GM12878 (cell line): ENCODE results near the gene ETV6. TPM values are rescaled to one million over a fixed set of nuclear protein-coding genes. Genes with fewer than 3 reads are reported as not detected.

Experiments used
- ATAC-seq: fragments of 200-7000 bp; cut with Tn5 transposase; 3 replicates; pipeline ENCODE4 v1.9.1; 2020; ENCODE audit warnings: mild to moderate bottlenecking, moderate library complexity
- BruUV-seq: library from RNA; stranded (reverse); fragments of 400-500 nt; replicated peaks from 2 replicates; lab custom pipeline; 2021; lab: Mats Ljungman, UMichigan
- CTCF ChIA-PET: fragments of 300-600 bp; sonication (Branson Sonifier 250); formaldehyde crosslinking; extraction: SDS; loops from one replicate; lab custom pipeline; 2021; ENCODE audit warnings: inconsistent platforms; lab: Yijun Ruan, JAX
- POLR2A ChIA-PET: fragments of 350-600 bp; formaldehyde crosslinking; extraction: SDS; loops from one replicate; lab custom pipeline; 2021; ENCODE audit warnings: inconsistent platforms; lab: Charles Lee
- RAD21 ChIA-PET: fragments of 300-600 bp; sonication (Branson Sonifier 250); formaldehyde crosslinking; loops from one replicate; lab custom pipeline; 2023; ENCODE audit warnings: antibody characterized with exemption; ENCODE audit not compliant: unreplicated experiment; lab: Charles Lee
- SMC1A ChIA-PET: fragments of 300-600 bp; sonication (Branson Sonifier 250); formaldehyde crosslinking; loops from one replicate; lab custom pipeline; 2023; ENCODE audit not compliant: unreplicated experiment, uncharacterized antibody; lab: Charles Lee
- DNase-seq: peaks from one replicate; pipeline ENCODE4 v3.0.0-alpha.2; 2011; ENCODE audit warnings: low read depth, low spot score
- FAIRE-seq: peaks from 3 replicates; lab custom pipeline; 2011; peaks lifted over from hg19 to GRCh38; lab: Jason Lieb, UNC
- H2AFZ ChIP-seq: 2 replicates; pipeline ENCODE4 v1.6.0; 2011; ENCODE audit warnings: low read depth, low read length, control low read depth; ENCODE audit not compliant: control insufficient read depth
- H3K27ac ChIP-seq: 2 replicates; pipeline ENCODE4 v1.5.1; 2011; ENCODE audit warnings: control low read depth; ENCODE audit not compliant: control insufficient read depth, insufficient read depth
- H3K27me3 ChIP-seq, 2 experiments: replicated peaks in 1 of 2; 2 replicates each; pipeline versions ENCODE4 v1.6.0 to v1.6.1; 2011; ENCODE audit warnings: low read length in 1 of 2; ENCODE audit not compliant: control insufficient read depth in 2 of 2, insufficient read depth in 2 of 2
- H3K36me3 ChIP-seq, 2 experiments: 2 replicates each; pipeline ENCODE4 v1.5.1; 2011; ENCODE audit warnings: low read length in 1 of 2; ENCODE audit not compliant: control insufficient read depth in 2 of 2, insufficient read depth in 2 of 2
- H3K4me1 ChIP-seq: 2 replicates; pipeline ENCODE4 v1.6.1; 2011; ENCODE audit warnings: mild to moderate bottlenecking, low read length, moderate library complexity, mixed read lengths; ENCODE audit not compliant: control insufficient read depth, insufficient read depth
- H3K4me2 ChIP-seq: 2 replicates; pipeline ENCODE4 v1.6.0; 2011; ENCODE audit warnings: control low read depth; ENCODE audit not compliant: control insufficient read depth, insufficient read depth
- H3K4me3 ChIP-seq: fragments of 200-600 bp; sonication (generic); 2 replicates; pipeline ENCODE4 v1.5.1; 2016
- H3K79me2 ChIP-seq: 2 replicates; pipeline ENCODE4 v1.6.0; 2011; ENCODE audit warnings: low read length; ENCODE audit not compliant: control insufficient read depth, insufficient read depth
- H3K9ac ChIP-seq: 2 replicates; pipeline ENCODE4 v1.8.0; 2011; ENCODE audit warnings: low read length, control low read depth, mixed read lengths; ENCODE audit not compliant: control insufficient read depth, insufficient read depth
- H3K9me3 ChIP-seq: replicated peaks from 3 replicates; pipeline ENCODE4 v1.5.1; 2011; ENCODE audit warnings: mild to moderate bottlenecking, low read length; ENCODE audit not compliant: control insufficient read depth, insufficient read depth
- H4K20me1 ChIP-seq: 2 replicates; pipeline ENCODE4 v1.6.0; 2011; ENCODE audit not compliant: control insufficient read depth, insufficient read depth
- KAT2A ChIP-seq: conservative IDR thresholded peaks from 2 replicates; pipeline ENCODE4 v1.6.1; 2011; ENCODE audit warnings: low read depth, low read length; ENCODE audit not compliant: control insufficient read depth
- MEF2B ChIP-seq: fragments of 450-650 bp; IDR thresholded peaks from 2 replicates; pipeline ENCODE4 v1.6.1; 2018; ENCODE audit warnings: mild to moderate bottlenecking, moderate library complexity; ENCODE audit not compliant: partially characterized antibody, poor library complexity, severe bottlenecking
- NFIC ChIP-seq: IDR thresholded peaks from 2 replicates; pipeline ENCODE4 v1.6.1; 2012; ENCODE audit warnings: low read depth, mild to moderate bottlenecking, inconsistent platforms, low read length, moderate library complexity
- POLR2AphosphoS5 ChIP-seq: IDR thresholded peaks from 2 replicates; pipeline ENCODE4 v1.6.1; 2011; ENCODE audit warnings: mild to moderate bottlenecking, low read length, inconsistent platforms
- SMAD5 ChIP-seq: IDR thresholded peaks from 2 replicates; pipeline ENCODE4 v1.6.1; 2016; ENCODE audit warnings: antibody characterized with exemption, low read depth
- SREBF2 ChIP-seq: IDR thresholded peaks from 2 replicates; pipeline ENCODE4 v1.6.1; 2012; ENCODE audit warnings: mild to moderate bottlenecking, low read length
- YBX1 ChIP-seq: fragments of 450-650 bp; IDR thresholded peaks from 2 replicates; pipeline ENCODE4 v1.6.1; 2016; ENCODE audit warnings: antibody characterized with exemption
- WGBS: methylation state at CpG from one replicate; pipeline ENCODE4 v1.1.6; 2016; ENCODE audit warnings: low lambda C conversion rate; ENCODE audit not compliant: insufficient replicate concordance, insufficient coverage; ENCODE audit errors: missing lambda C conversion rate; 5-methylcytosine and 5-hydroxymethylcytosine counted together
- in situ Hi-C: fragments of 300-500 bp; cut with MboI; formaldehyde crosslinking; loops from 9 replicates; pipeline ENCODE4 v1.14.3; 2018; ENCODE audit warnings: mixed read lengths
- intact Hi-C: fragments of 100-400 bp; cut with micrococcal nuclease; formaldehyde crosslinking; loops from one replicate; pipeline ENCODE4 v1.14.2; 2022; ENCODE audit not compliant: unreplicated experiment
- polyA plus RNA-seq, 11 experiments: library from polyadenylated mRNA; depleted of rRNA in 4 of 11; unstranded in 6 of 11; stranded (reverse) in 5 of 11; fragments of >200 nt; fragmentation: Nextera tagmentation in 4 of 11; fragmentation: Illumina TruSeq in 1 of 11; extraction: Ambion mirVana in 4 of 11; extraction: Trizol in 1 of 11; gene quantifications; 1 replicate in 1 of 11; 2 replicates in 10 of 11; pipeline versions ENCODE4 v1.2.1 to v1.2.3, GENCODE V29; 2011 to 2016; ENCODE audit warnings: inconsistent platforms in 2 of 11, missing spikeins in 2 of 11, low read depth in 1 of 11
- total RNA-seq, 4 experiments: library from RNA; depleted of rRNA in 3 of 4; stranded (reverse); fragments of >200 nt in 3 of 4; fragmentation: Illumina TruSeq in 1 of 4; extraction: Trizol in 1 of 4; gene quantifications; 2 replicates each; pipeline versions ENCODE4 v1.2.1 to v1.2.3, GENCODE V29; 2013 to 2021
- TF ChIP-seq, protein P1 (sequence below): fragments of 450-650 bp; IDR thresholded peaks from 2 replicates; pipeline ENCODE4 v1.6.1; 2017; ENCODE audit warnings: antibody characterized with exemption, mild to moderate bottlenecking, moderate library complexity

The ETV6 gene
- total and polyA plus RNA-seq, 10 of the 15 experiments (the other 5 are each of a cell fraction or from before 2014, with no cell fraction given) = 6.6 to 74.8 (median 24.6) TPM

DNA sequence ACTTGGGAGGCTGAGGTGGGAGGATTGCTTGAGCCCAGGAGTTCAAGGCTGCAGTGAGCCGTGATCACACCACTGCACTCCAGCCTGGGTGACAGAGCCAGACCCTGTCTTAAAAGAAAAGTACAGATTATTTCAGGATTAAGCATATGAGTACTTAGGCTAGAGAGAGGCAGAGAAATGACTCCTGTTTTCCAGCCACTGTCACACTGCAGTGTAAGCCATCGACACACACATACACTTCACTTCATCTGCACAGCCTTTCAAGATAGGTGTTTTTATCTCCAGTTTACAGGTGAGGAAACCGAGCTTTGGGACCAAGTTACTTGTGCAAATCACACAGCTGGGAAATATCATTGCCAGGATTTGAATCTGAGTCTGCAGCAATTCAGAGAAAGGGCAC is 77.2 kb downstream of the ETV6 start:
- FAIRE-seq (no peak), DNase-seq (no peak), ATAC-seq (no peak)
- Histone ChIP-seq H3K4me3 (peak overlapping the region; percentile 23; the same call in 1 of the 2 replicates), H3K36me3 (peaks cover 10 to 14% of the 10 kb centered on the region in 2 experiments), H2AFZ (no peak overlapping the region), H3K9ac (peak overlapping the region; percentile 31; the same call in 1 of the 2 replicates), H3K27ac (peak overlapping the region; percentile 89), H3K9me3 (peaks cover 2% of the 10 kb centered on the region; the same call in 2 of the 3 replicates), H3K79me2 (peaks cover 97% of the 10 kb centered on the region), H3K27me3 (no peaks in the 10 kb centered on the region), H3K4me1 (peaks cover 93% of the 10 kb centered on the region), H3K4me2 (peak overlapping the region; percentile 63), H4K20me1 (no peaks in the 10 kb centered on the region)
- SMC1A ChIA-PET = interaction anchor here (0.7 to 21.5 kb wide), 23 partner anchors 9 to 307 kb away, joined by 3 to 433 read pairs (median 6); no protein-coding TSS in a partner anchor
- no peak for TF ChIP-seq KAT2A
- TF ChIP-seq YBX1 = no peak
- TF ChIP-seq SREBF2 = no peak
- no peak for TF ChIP-seq MEF2B
- TF ChIP-seq, protein P1, sequence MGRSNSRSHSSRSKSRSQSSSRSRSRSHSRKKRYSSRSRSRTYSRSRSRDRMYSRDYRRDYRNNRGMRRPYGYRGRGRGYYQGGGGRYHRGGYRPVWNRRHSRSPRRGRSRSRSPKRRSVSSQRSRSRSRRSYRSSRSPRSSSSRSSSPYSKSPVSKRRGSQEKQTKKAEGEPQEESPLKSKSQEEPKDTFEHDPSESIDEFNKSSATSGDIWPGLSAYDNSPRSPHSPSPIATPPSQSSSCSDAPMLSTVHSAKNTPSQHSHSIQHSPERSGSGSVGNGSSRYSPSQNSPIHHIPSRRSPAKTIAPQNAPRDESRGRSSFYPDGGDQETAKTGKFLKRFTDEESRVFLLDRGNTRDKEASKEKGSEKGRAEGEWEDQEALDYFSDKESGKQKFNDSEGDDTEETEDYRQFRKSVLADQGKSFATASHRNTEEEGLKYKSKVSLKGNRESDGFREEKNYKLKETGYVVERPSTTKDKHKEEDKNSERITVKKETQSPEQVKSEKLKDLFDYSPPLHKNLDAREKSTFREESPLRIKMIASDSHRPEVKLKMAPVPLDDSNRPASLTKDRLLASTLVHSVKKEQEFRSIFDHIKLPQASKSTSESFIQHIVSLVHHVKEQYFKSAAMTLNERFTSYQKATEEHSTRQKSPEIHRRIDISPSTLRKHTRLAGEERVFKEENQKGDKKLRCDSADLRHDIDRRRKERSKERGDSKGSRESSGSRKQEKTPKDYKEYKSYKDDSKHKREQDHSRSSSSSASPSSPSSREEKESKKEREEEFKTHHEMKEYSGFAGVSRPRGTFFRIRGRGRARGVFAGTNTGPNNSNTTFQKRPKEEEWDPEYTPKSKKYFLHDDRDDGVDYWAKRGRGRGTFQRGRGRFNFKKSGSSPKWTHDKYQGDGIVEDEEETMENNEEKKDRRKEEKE = no peak
- TF ChIP-seq NFIC = no peak
- 0 out of 2 replicates have a peak, but pooled peaks have one; percentile 20 for TF ChIP-seq SMAD5
- TF ChIP-seq POLR2AphosphoS5 = peak; percentile 63; the same call in 1 of the 2 replicates
- CTCF ChIA-PET = interaction anchor here (0.8 to 2.2 kb wide), 12 partner anchors 9 to 306 kb away, joined by 3 to 15 read pairs (median 4); no protein-coding TSS in a partner anchor
- RAD21 ChIA-PET = interaction anchor here (0.8 to 19.9 kb wide), 17 partner anchors 7 to 282 kb away, joined by 3 to 497 read pairs (median 11); partner anchors contain the start of gene ETV6
- TSS peak; percentile 58 for BruUV-seq
- in situ Hi-C loops (loop anchor here (5.0 kb wide), 1 partner anchor 74 kb away; no protein-coding TSS in a partner anchor), intact Hi-C loops (no loop called here)
- POLR2A ChIA-PET = interaction anchor here (0.7 to 4.4 kb wide), 16 partner anchors 9 to 305 kb away, joined by 3 to 30 read pairs (median 5); no protein-coding TSS in a partner anchor
- 81% methylated on average over 3 of the region's 3 CpGs for WGBS
